ENCODE results near the gene NCOA7. TPM values are rescaled to one million over a fixed set of nuclear protein-coding genes. Genes with fewer than 3 reads are reported as not detected.
A peak's percentile ranks its signal among the peaks of the same experiment; 100 is the strongest.

NCOA7 gene
- total and polyA plus RNA-seq, 10 of the 15 experiments (the other 5 are each of a cell fraction or from before 2014, with no cell fraction given) = 18.9 to 50.3 (median 34.2) TPM

- TF ChIP-seq PRDM15 (CRISPR knock-in tag; IDR thresholded peaks at IDR 0.05) (no peak), EP300 (IDR thresholded peaks at IDR 0.05; ENCODE audit: borderline replicate concordance in 1 of 2, control insufficient read depth in 1 of 2, low read depth in 2 of 2, low read length in 2 of 2) (peak; percentile 83 to 98; a peak in 3 of 4 replicates), ZNF24 (IDR thresholded peaks at IDR 0.05) (peak; percentile 92), USF1 (IDR thresholded peaks at IDR 0.05; ENCODE audit: borderline replicate concordance, extremely low read length, insufficient read depth, low read depth, low read length) (no peak), FOXK2 (IDR thresholded peaks at IDR 0.05) (no peak), MYB (IDR thresholded peaks at IDR 0.05; ENCODE audit: borderline replicate concordance, low read depth, low read length) (no peak), ZNF687 (IDR thresholded peaks at IDR 0.05) (no peak), PBX3 (IDR thresholded peaks at IDR 0.05; ENCODE audit: insufficient replicate concordance, low read depth, low read length) (peak; percentile 86), RELB (IDR thresholded peaks at IDR 0.05; ENCODE audit: low read depth) (peak; percentile 68; the same call in 1 of the 2 replicates), NFYB (IDR thresholded peaks at IDR 0.05; ENCODE audit: insufficient read depth, low read depth, low read length) (no peak), BRCA1 (IDR thresholded peaks at IDR 0.05; ENCODE audit: low read depth, low read length) (no peak), BCLAF1 (IDR thresholded peaks at IDR 0.05) (no peak), TARDBP (IDR thresholded peaks at IDR 0.05; ENCODE audit: borderline replicate concordance) (no peak), ZSCAN29 (IDR thresholded peaks at IDR 0.05) (no peak)
Observed at GRCh38 chr6:125804264-125804663, 13.5 kb downstream of the NCOA7 start (continued).

Measured in GM12878 (cell line).